Regular cardiac myocyte (primary cell): ENCODE data around the gene RAB1B. TPM values are rescaled to one million over a fixed set of nuclear protein-coding genes. Genes with fewer than 3 reads are reported as not detected.

Experiments used
- total RNA-seq: library from RNA; depleted of rRNA; stranded (reverse); fragments of >200 nt; gene quantifications from 2 replicates; pipeline ENCODE4 v1.2.3, GENCODE V29; 2014

Gene RAB1B
- 49.9 and 102 TPM in 2 replicates for total RNA-seq

GRCh38 chr11:66268244-66268951 is at the start of gene RAB1B:
Gene RAB1B, plus strand, starts transcription at chr11:66268639. Its CDS starts 41 bp downstream, at chr11:66268680.

GRCh38 chr11:66277471-66278362 is 9.3 kb downstream of the RAB1B start, which contains the start of gene CNIH2:
Gene CNIH2, plus strand, starts transcription at chr11:66278175. Its CDS starts 282 bp downstream, at chr11:66278457.

DNA sequence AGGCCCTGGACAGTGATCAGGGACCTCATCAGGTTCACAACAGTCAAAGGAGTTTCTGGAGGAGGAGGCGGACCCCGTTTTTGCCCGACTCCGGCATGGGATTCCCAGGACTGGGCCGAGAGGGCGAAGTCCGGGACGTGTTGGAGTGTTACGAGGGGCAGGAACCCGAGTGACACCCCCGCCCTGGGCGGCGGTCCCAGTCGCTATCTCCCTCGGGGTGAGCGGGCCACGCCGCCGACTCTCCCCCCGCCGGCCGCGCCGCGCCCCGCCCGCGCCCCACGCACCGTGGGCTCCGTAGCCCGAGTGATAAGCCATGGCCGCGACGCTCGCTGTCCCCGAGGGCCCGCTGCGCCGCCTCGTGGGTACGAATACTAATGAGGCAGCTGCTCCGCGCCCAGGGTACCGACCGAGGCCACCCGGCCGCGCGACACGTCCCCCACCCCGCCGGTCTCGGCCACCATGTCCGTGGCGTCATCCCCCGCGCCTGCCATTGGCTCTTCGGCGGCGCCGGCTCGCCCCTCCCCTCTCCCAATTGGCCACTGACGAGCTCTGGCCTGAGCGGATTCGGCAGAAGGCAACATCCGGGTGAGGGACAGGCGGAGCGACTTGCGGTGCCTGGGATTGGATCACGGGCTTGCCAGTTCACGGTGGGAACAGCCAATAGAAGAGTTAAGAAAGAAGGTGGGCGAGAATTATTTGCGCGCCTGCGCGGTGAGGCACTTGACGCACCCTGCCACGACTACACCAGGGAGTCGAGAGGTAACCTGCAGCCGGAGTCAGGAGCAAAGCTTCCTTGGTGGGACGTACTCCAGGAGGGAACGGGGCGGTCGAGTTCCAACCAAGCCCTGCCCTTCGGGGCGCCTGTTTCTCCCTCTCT is 20.5 kb downstream of the RAB1B start, which contains the start of gene YIF1A:
YIF1A (minus strand) TSS at position 473 of the 877 bp plus-strand sequence; CDS start at position 315, 158 bp downstream.

GRCh38 chr11:66291706-66292542 is 23.5 kb downstream of the RAB1B start, which contains the start of gene TMEM151A:
Gene TMEM151A, plus strand, starts transcription at chr11:66291894. Its CDS starts 120 bp downstream, at chr11:66292014.

DNA sequence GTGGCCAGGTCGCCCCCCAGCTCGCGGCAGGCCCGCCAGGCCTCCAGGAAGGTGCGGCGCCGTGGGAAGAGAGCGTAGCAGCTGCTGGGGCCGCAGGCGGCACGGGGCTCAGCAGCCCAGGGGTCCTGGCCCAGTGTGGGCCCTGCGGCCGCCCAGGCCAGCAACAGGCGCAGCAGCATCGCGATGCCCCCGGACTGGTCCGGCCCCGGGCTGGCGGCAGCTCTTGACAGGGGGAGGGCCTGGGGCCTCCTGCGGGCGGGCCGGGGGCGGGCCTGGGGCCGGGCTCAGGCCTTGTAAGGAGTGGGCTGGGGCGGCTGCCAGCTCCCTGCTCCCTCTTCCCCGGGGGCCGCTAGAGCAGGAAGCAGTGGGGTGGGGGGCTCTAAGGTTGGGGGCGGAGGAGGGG is 48.4 kb downstream of the RAB1B start, which contains the start of gene CD248:
CD248 (minus strand) TSS at position 196 of the 403 bp plus-strand sequence; CDS start at position 179, 17 bp downstream.

Other genes starting within 250 kb of the RAB1B start
- under 0.01 and 0.19 TPM in 2 replicates for gene CATSPER1, start 242.2 kb upstream of the RAB1B start, total RNA-seq
- gene GAL3ST3, start 219.5 kb upstream of the RAB1B start, total RNA-seq: not detected in 2 replicates
- 141 and 205 TPM in 2 replicates for gene SF3B2, start 216.3 kb upstream of the RAB1B start, total RNA-seq
- 21.1 and 33.0 TPM in 2 replicates for gene PACS1, start 198.4 kb upstream of the RAB1B start, total RNA-seq
- 16.9 and 24.5 TPM in 2 replicates for gene KLC2, start 10.9 kb upstream of the RAB1B start, total RNA-seq
- 0.19 and 0.85 TPM in 2 replicates for gene CNIH2, start 9.5 kb downstream of the RAB1B start, total RNA-seq
- 180 and 267 TPM in 2 replicates for gene YIF1A, start 20.5 kb downstream of the RAB1B start, total RNA-seq
- under 0.01 and 0.28 TPM in 2 replicates for gene TMEM151A, start 23.3 kb downstream of the RAB1B start, total RNA-seq
- gene CD248, start 48.4 kb downstream of the RAB1B start, total RNA-seq: 28.5 and 40.3 TPM in 2 replicates
- 12.1 and 33.5 TPM in 2 replicates for gene RIN1, start 67.8 kb downstream of the RAB1B start, total RNA-seq
- gene BRMS1, start 76.5 kb downstream of the RAB1B start, total RNA-seq: 38.9 and 83.6 TPM in 2 replicates
- gene B4GAT1, start 79.0 kb downstream of the RAB1B start, total RNA-seq: 19.0 and 60.0 TPM in 2 replicates
- gene SLC29A2, start 103.1 kb downstream of the RAB1B start, total RNA-seq: 0.58 and 0.85 TPM in 2 replicates
- not detected in 2 replicates for gene NPAS4, start 152.4 kb downstream of the RAB1B start, total RNA-seq
- 27.9 and 47.7 TPM in 2 replicates for gene MRPL11, start 170.2 kb downstream of the RAB1B start, total RNA-seq
- gene PELI3, start 198.3 kb downstream of the RAB1B start, total RNA-seq: 6.7 and 18.6 TPM in 2 replicates
- gene DPP3, start 211.8 kb downstream of the RAB1B start, total RNA-seq: 24.2 and 52.5 TPM in 2 replicates
- 16.3 and 33.3 TPM in 2 replicates for gene BBS1, start 242.0 kb downstream of the RAB1B start, total RNA-seq